GM12878 (cell line): ENCODE data around the gene TECTA. TPM values are rescaled to one million over a fixed set of nuclear protein-coding genes. Genes with fewer than 3 reads are reported as not detected.

Experiments
- RELB ChIP-seq: fragments of 450-650 bp; IDR thresholded peaks from 2 replicates; pipeline ENCODE4 v1.6.1; 2017; ENCODE audit warnings: low read depth, mild to moderate bottlenecking, moderate library complexity
- polyA plus RNA-seq, 11 experiments: library from polyadenylated mRNA; depleted of rRNA in 4 of 11; unstranded in 6 of 11; stranded (reverse) in 5 of 11; fragments of >200 nt; fragmentation: Nextera tagmentation in 4 of 11; fragmentation: Illumina TruSeq in 1 of 11; extraction: Ambion mirVana in 4 of 11; extraction: Trizol in 1 of 11; gene quantifications; 1 replicate in 1 of 11; 2 replicates in 10 of 11; pipeline versions ENCODE4 v1.2.1 to v1.2.3, GENCODE V29; 2011 to 2016; ENCODE audit warnings: inconsistent platforms in 2 of 11, missing spikeins in 2 of 11, low read depth in 1 of 11
- total RNA-seq, 4 experiments: library from RNA; depleted of rRNA in 3 of 4; stranded (reverse); fragments of >200 nt in 3 of 4; fragmentation: Illumina TruSeq in 1 of 4; extraction: Trizol in 1 of 4; gene quantifications; 2 replicates each; pipeline versions ENCODE4 v1.2.1 to v1.2.3, GENCODE V29; 2013 to 2021

TECTA gene
- total and polyA plus RNA-seq, 10 of the 15 experiments (the other 5 are each of a cell fraction or from before 2014, with no cell fraction given): under 0.01 to 0.14 (median 0.05) TPM; not detected in 1

GRCh38 chr11:121240650-121241303 lies 139.7 kb downstream of the TECTA start (continued):
- TF ChIP-seq RELB: no peak

Other genes with a start within 250 kb of the TECTA start
- 6.0 and 9.6 TPM in 2 replicates for gene TBCEL, start 77.1 kb upstream of the TECTA start, total RNA-seq (2014; rRNA removed)
- 8.6 and 8.8 TPM in 2 replicates for gene TBCEL, start 77.1 kb upstream of the TECTA start, total RNA-seq (2014; rRNA removed; fragmentation: Illumina TruSeq; extraction: Trizol)
- 9.9 and 10.9 TPM in 2 replicates for gene TBCEL, start 77.1 kb upstream of the TECTA start, total RNA-seq (2021)
- gene TBCEL, start 77.1 kb upstream of the TECTA start, polyA plus RNA-seq (2011; rRNA removed): 10.4 and 16.2 TPM in 2 replicates
- 8.5 and 9.3 TPM in 2 replicates for gene TBCEL, start 77.1 kb upstream of the TECTA start, polyA plus RNA-seq (2014; fragmentation: Illumina TruSeq; extraction: Trizol)
- 1 to 10 TPM; 2.0 to 2.3 TPM for gene TBCEL, start 77.1 kb upstream of the TECTA start, polyA plus RNA-seq (2014; fragmentation: Nextera tagmentation; extraction: Ambion mirVana)
- gene TBCEL, start 77.1 kb upstream of the TECTA start, polyA plus RNA-seq (2014; rRNA removed): 6.1 and 8.5 TPM in 2 replicates
- 1 to 10 TPM; 4.3 to 9.6 TPM for gene TBCEL, start 77.1 kb upstream of the TECTA start, polyA plus RNA-seq (2016; fragmentation: Nextera tagmentation; extraction: Ambion mirVana)
- gene SC5D, start 191.5 kb downstream of the TECTA start, total RNA-seq (2014; rRNA removed): 27.2 and 30.1 TPM in 2 replicates
- 36.0 and 36.3 TPM in 2 replicates for gene SC5D, start 191.5 kb downstream of the TECTA start, total RNA-seq (2014; rRNA removed; fragmentation: Illumina TruSeq; extraction: Trizol)
- 22.5 and 23.7 TPM in 2 replicates for gene SC5D, start 191.5 kb downstream of the TECTA start, total RNA-seq (2021)
- gene SC5D, start 191.5 kb downstream of the TECTA start, polyA plus RNA-seq (2011; rRNA removed): 134 and 148 TPM in 2 replicates
- 46.1 and 58.9 TPM in 2 replicates for gene SC5D, start 191.5 kb downstream of the TECTA start, polyA plus RNA-seq (2014; fragmentation: Illumina TruSeq; extraction: Trizol)
- gene SC5D, start 191.5 kb downstream of the TECTA start, polyA plus RNA-seq (2014; fragmentation: Nextera tagmentation; extraction: Ambion mirVana): 10 to 100 TPM; 26.5 to 31.7 TPM
- 25.3 and 39.5 TPM in 2 replicates for gene SC5D, start 191.5 kb downstream of the TECTA start, polyA plus RNA-seq (2014; rRNA removed)
- gene SC5D, start 191.5 kb downstream of the TECTA start, polyA plus RNA-seq (2016; fragmentation: Nextera tagmentation; extraction: Ambion mirVana): 10 to 100 TPM; 26.2 to 30.0 TPM